ENCODE measurements around the gene FFAR3. TPM values are rescaled to one million over a fixed set of nuclear protein-coding genes. Genes with fewer than 3 reads are reported as not detected.

FFAR3 gene
- total RNA-seq, 4 donors from 2014 or later, result 0.87 TPM; not detected in 3

- Histone ChIP-seq H3K36me3 (no peaks in the 10 kb centered on the region), H3K4me1 (no peaks in the 10 kb centered on the region), H3K4me3 (no peak overlapping the region), H3K27me3 (no peaks in the 10 kb centered on the region), H3K27ac (no peak overlapping the region), H3K9me3 (no peaks in the 10 kb centered on the region)
- 87 to 90% methylated on average over 8 of the region's 8 CpGs for WGBS, 2 donors
- no peak for DNase-seq (ENCODE audit: low spot score in 2 of 2)
- TF ChIP-seq EP300 (IDR thresholded peaks at IDR 0.05) (no peak), POLR2A (IDR thresholded peaks at IDR 0.05) (no peak), CTCF (IDR thresholded peaks at IDR 0.05) (no peak)
These were observed 45.0 kb downstream of the FFAR3 start for GRCh38 chr19:35403116-35403760.

GRCh38 chr19:35404879-35405622, 46.8 kb downstream of the FFAR3 start:
- H3K4me3 ChIP-seq, result no peak overlapping the region
- no peaks in the 10 kb centered on the region for H3K36me3 ChIP-seq
- no peak for DNase-seq (ENCODE audit: low spot score in 2 of 2)
- no peaks in the 10 kb centered on the region for H3K4me1 ChIP-seq
- no peaks in the 10 kb centered on the region for H3K9me3 ChIP-seq
- TF ChIP-seq POLR2A (IDR thresholded peaks at IDR 0.05) (no peak), CTCF (IDR thresholded peaks at IDR 0.05) (no peak), EP300 (IDR thresholded peaks at IDR 0.05) (no peak)
- H3K27me3 ChIP-seq, result no peaks in the 10 kb centered on the region
- no peak overlapping the region for H3K27ac ChIP-seq
- WGBS, 2 donors, result 66% methylated on average over 11 of the region's 11 CpGs

GRCh38 chr19:35407619-35408018, 49.4 kb downstream of the FFAR3 start:
- Histone ChIP-seq H3K27me3 (no peaks in the 10 kb centered on the region), H3K27ac (no peak overlapping the region), H3K9me3 (no peaks in the 10 kb centered on the region), H3K4me1 (no peaks in the 10 kb centered on the region), H3K4me3 (no peak overlapping the region), H3K36me3 (no peaks in the 10 kb centered on the region)
- no peak for DNase-seq (ENCODE audit: low spot score in 2 of 2)
- TF ChIP-seq CTCF (IDR thresholded peaks at IDR 0.05) (no peak), EP300 (IDR thresholded peaks at IDR 0.05) (no peak), POLR2A (IDR thresholded peaks at IDR 0.05) (no peak)
- 64 to 69% methylated on average over 6 of the region's 6 CpGs for WGBS, 2 donors

GRCh38 chr19:35408284-35409171, 50.3 kb downstream of the FFAR3 start:
- no peak for DNase-seq (ENCODE audit: low spot score in 2 of 2)
- no peaks in the 10 kb centered on the region for H3K36me3 ChIP-seq
- 83 to 88% methylated on average over 13 of the region's 13 CpGs for WGBS, 2 donors
- H3K27ac ChIP-seq, result no peak overlapping the region
- no peak overlapping the region for H3K4me3 ChIP-seq
- TF ChIP-seq POLR2A (IDR thresholded peaks at IDR 0.05) (no peak), EP300 (IDR thresholded peaks at IDR 0.05) (no peak), CTCF (IDR thresholded peaks at IDR 0.05) (no peak)
- no peaks in the 10 kb centered on the region for H3K9me3 ChIP-seq
- H3K27me3 ChIP-seq, result no peaks in the 10 kb centered on the region
- H3K4me1 ChIP-seq, result no peaks in the 10 kb centered on the region
